Endothelial cell of umbilical vein (primary cell): Measurements from ENCODE around the gene DGKA.

Experiments
- CTCF ChIP-seq, 2 donors: IDR thresholded peaks; 1 replicate in 1 of 2; 2 replicates in 1 of 2; pipeline ENCODE4 v1.5.1; 2011; ENCODE audit warnings: low read length in 2 of 2, mild to moderate bottlenecking in 2 of 2, moderate library complexity in 2 of 2, control low read depth in 1 of 2, inconsistent platforms in 1 of 2, low read depth in 1 of 2; ENCODE audit not compliant: insufficient read depth in 1 of 2; ENCODE audit errors: extremely low read depth in 1 of 2
- EZH2 ChIP-seq: IDR thresholded peaks from 2 replicates; pipeline ENCODE4 v1.6.1; 2012; ENCODE audit warnings: borderline replicate concordance, low read depth, mild to moderate bottlenecking, moderate library complexity, low read length, inconsistent platforms; ENCODE audit not compliant: severe bottlenecking
- FOS ChIP-seq: IDR thresholded peaks from 2 replicates; pipeline ENCODE4 v1.6.1; 2011; ENCODE audit warnings: mild to moderate bottlenecking, low read length, moderate library complexity, borderline replicate concordance; ENCODE audit not compliant: insufficient read depth
- GATA2 ChIP-seq: IDR thresholded peaks from 2 replicates; pipeline ENCODE4 v1.7.0; 2011; ENCODE audit warnings: low read depth, mild to moderate bottlenecking, moderate library complexity, mixed read lengths, low read length; ENCODE audit not compliant: insufficient read length, insufficient read depth
- JUN ChIP-seq: IDR thresholded peaks from 2 replicates; pipeline ENCODE4 v1.6.1; 2011; ENCODE audit warnings: borderline replicate concordance, low read depth; ENCODE audit not compliant: insufficient read length, insufficient read depth
- MAX ChIP-seq: IDR thresholded peaks from 2 replicates; pipeline ENCODE4 v1.6.1; 2011; ENCODE audit not compliant: insufficient read depth, insufficient read length
- MYC ChIP-seq: IDR thresholded peaks from one replicate; pipeline ENCODE4 v1.6.1; 2011; ENCODE audit warnings: mild to moderate bottlenecking, low read depth, low read length
- POLR2A ChIP-seq: IDR thresholded peaks from 2 replicates; pipeline ENCODE4 v1.6.1; 2012; ENCODE audit warnings: low read depth, mild to moderate bottlenecking, control low read depth, low read length
- POLR2AphosphoS5 ChIP-seq: IDR thresholded peaks from 2 replicates; pipeline ENCODE4 v1.6.1; 2012; ENCODE audit warnings: low read depth, mild to moderate bottlenecking, control low read depth, low read length, moderate library complexity; ENCODE audit not compliant: insufficient read depth

DNA sequence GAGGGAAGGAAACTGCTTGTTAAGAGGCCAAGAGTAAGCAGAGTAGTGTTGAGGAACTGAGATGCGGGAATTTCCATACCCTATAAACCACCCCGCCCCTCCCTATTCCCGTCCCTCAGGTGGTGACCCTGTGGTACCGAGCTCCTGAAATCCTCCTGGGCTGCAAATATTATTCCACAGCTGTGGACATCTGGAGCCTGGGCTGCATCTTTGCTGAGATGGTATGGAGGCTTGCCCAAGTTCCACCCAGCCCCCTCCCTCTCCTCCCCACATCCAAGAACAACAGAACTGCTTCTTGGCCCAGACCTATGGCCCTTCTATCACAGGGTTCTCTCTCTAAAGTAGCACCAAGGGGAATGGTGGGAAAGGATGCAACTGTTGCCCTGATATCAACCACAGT lies 38.4 kb downstream of the DGKA start:
- no peak for TF ChIP-seq CTCF (IDR thresholded peaks at IDR 0.05; ENCODE audit: extremely low read depth in 1 of 2, insufficient read depth in 1 of 2, low read depth in 1 of 2, low read length in 2 of 2)
- no peak for TF ChIP-seq MAX
- TF ChIP-seq EZH2 = no peak
- no peak for TF ChIP-seq POLR2A
- no peak for TF ChIP-seq POLR2AphosphoS5
- no peak for TF ChIP-seq GATA2
- TF ChIP-seq MYC = no peak
- TF ChIP-seq JUN = no peak
- TF ChIP-seq FOS = no peak
